Body of pancreas (tissue), 4 donors: ENCODE data around the gene KRTAP3-3. TPM values are rescaled to one million over a fixed set of nuclear protein-coding genes. Genes with fewer than 3 reads are reported as not detected.

ENCODE experiments used
- ATAC-seq: fragments of 150-250 bp; one replicate; pipeline ENCODE4 v1.9.1; 2016
- DNase-seq, 4 donors: peaks; one replicate each; pipeline ENCODE4 v3.0.0-alpha.2; 2019
- H3K27ac ChIP-seq, 4 donors: fragments of 200-600 bp; sonication (generic); 1 replicate in 3 of 4; 2 replicates in 1 of 4; pipeline versions ENCODE4 v1.5.1 to v1.6.1; 2016 to 2019; ENCODE audit warnings: mild to moderate bottlenecking in 1 of 4, mixed read lengths in 1 of 4, moderate library complexity in 1 of 4
- H3K27me3 ChIP-seq, 2 donors: fragments of 200-600 bp; sonication (generic); one replicate each; pipeline ENCODE4 v1.6.0; 2016; ENCODE audit warnings: mild to moderate bottlenecking in 1 of 2
- H3K36me3 ChIP-seq, 2 donors: fragments of 200-600 bp; sonication (generic); replicated peaks in 1 of 2; 2 replicates each; pipeline ENCODE4 v1.5.1; 2016; ENCODE audit warnings: low read depth in 2 of 2; ENCODE audit not compliant: insufficient read depth in 1 of 2
- H3K4me1 ChIP-seq: fragments of 200-600 bp; sonication (generic); one replicate; pipeline ENCODE4 v1.6.0; 2016
- H3K4me3 ChIP-seq, 2 donors: fragments of 200-600 bp; sonication (generic); 1 replicate in 1 of 2; 2 replicates in 1 of 2; pipeline ENCODE4 v1.5.1; 2016 to 2019
- H3K9me3 ChIP-seq, 3 donors: fragments of 200-600 bp; sonication (generic); 1 replicate in 2 of 3; 2 replicates in 1 of 3; pipeline ENCODE4 v1.5.1; 2016
- CTCF ChIP-seq, 7 experiments: fragments of 450-650 bp in 4 of 7; fragments of 200-600 bp in 3 of 7; sonication (generic) in 3 of 7; IDR thresholded peaks; one replicate each; pipeline ENCODE4 v1.5.1; 2016 to 2019; ENCODE audit warnings: antibody characterized with exemption in 7 of 7
- POLR2A ChIP-seq, 3 donors: fragments of 450-650 bp; IDR thresholded peaks; one replicate each; pipeline ENCODE4 v1.6.1; 2016; ENCODE audit warnings: antibody characterized with exemption in 3 of 3, mild to moderate bottlenecking in 2 of 3
- WGBS, 2 donors: methylation state at CpG; one replicate each; pipeline ENCODE4 v1.1.5; 2017; 5-methylcytosine and 5-hydroxymethylcytosine counted together
- intact Hi-C: fragments of 100-400 bp; cut with DNase I; formaldehyde crosslinking; loops from one replicate; pipeline ENCODE4 v1.15.1; 2023
- total RNA-seq, 2 donors: library from RNA; depleted of rRNA; stranded (reverse); fragments of >200 nt; gene quantifications; one replicate each; pipeline ENCODE4 v1.1.0, GENCODE V29; 2016

KRTAP3-3 gene
- total RNA-seq, 2 donors from 2014 or later: not detected

- H3K4me1 ChIP-seq: no peaks in the 10 kb centered on the region
- TF ChIP-seq CTCF (IDR thresholded peaks at IDR 0.05): no peak
- no peak for TF ChIP-seq POLR2A (IDR thresholded peaks at IDR 0.05)
- ATAC-seq: no peak
- H3K27me3 ChIP-seq: no peaks in the 10 kb centered on the region
- intact Hi-C loops: no loop called here
- 96% methylated on average over 3 of the region's 3 CpGs for WGBS, 2 donors
- no peak overlapping the region for H3K27ac ChIP-seq
- no peaks in the 10 kb centered on the region for H3K36me3 ChIP-seq
- no peaks in the 10 kb centered on the region for H3K9me3 ChIP-seq
- DNase-seq: no peak
- H3K4me3 ChIP-seq: no peak overlapping the region
Observed at GRCh38 chr17:41019415-41019814, 25.5 kb upstream of the KRTAP3-3 start.

- Histone ChIP-seq H3K27me3 (no peaks in the 10 kb centered on the region), H3K4me1 (no peaks in the 10 kb centered on the region), H3K36me3 (no peaks in the 10 kb centered on the region), H3K27ac (no peak overlapping the region), H3K9me3 (no peaks in the 10 kb centered on the region), H3K4me3 (no peak overlapping the region)
- TF ChIP-seq POLR2A (IDR thresholded peaks at IDR 0.05): no peak
- DNase-seq (no peak), ATAC-seq (no peak)
- intact Hi-C loops: no loop called here
- WGBS, 2 donors: 73 to 82% methylated on average over 3 of the region's 3 CpGs
Observed at GRCh38 chr17:41018541-41018940, 24.6 kb upstream of the KRTAP3-3 start.

- TF ChIP-seq POLR2A (IDR thresholded peaks at IDR 0.05): no peak
- TF ChIP-seq CTCF (IDR thresholded peaks at IDR 0.05): no peak
- WGBS, 2 donors: 63 to 67% methylated on average over 13 of the region's 13 CpGs
- Histone ChIP-seq H3K9me3 (no peaks in the 10 kb centered on the region), H3K27ac (no peak overlapping the region), H3K36me3 (no peaks in the 10 kb centered on the region), H3K4me1 (no peaks in the 10 kb centered on the region), H3K27me3 (no peaks in the 10 kb centered on the region), H3K4me3 (no peak overlapping the region)
- DNase-seq: no peak
- intact Hi-C loops: no loop called here
- ATAC-seq: no peak
Observed at GRCh38 chr17:41016578-41017215, 22.7 kb upstream of the KRTAP3-3 start.

- Histone ChIP-seq H3K27me3 (no peaks in the 10 kb centered on the region), H3K4me3 (no peak overlapping the region), H3K9me3 (no peaks in the 10 kb centered on the region), H3K4me1 (no peaks in the 10 kb centered on the region), H3K27ac (no peak overlapping the region), H3K36me3 (no peaks in the 10 kb centered on the region)
- intact Hi-C loops: no loop called here
- ATAC-seq (no peak), DNase-seq (no peak)
- no peak for TF ChIP-seq POLR2A (IDR thresholded peaks at IDR 0.05)
- no peak for TF ChIP-seq CTCF (IDR thresholded peaks at IDR 0.05)
- 56 to 67% methylated on average over 7 of the region's 7 CpGs for WGBS, 2 donors
Observed at GRCh38 chr17:41015454-41015853, 21.5 kb upstream of the KRTAP3-3 start.

- 5 to 31% methylated on average over 1 of the region's 1 CpG for WGBS, 2 donors
- TF ChIP-seq POLR2A (IDR thresholded peaks at IDR 0.05) (no peak), CTCF (IDR thresholded peaks at IDR 0.05) (no peak)
- intact Hi-C loops: no loop called here
Observed at GRCh38 chr17:41013606-41014005, 19.6 kb upstream of the KRTAP3-3 start.

More at GRCh38 chr17:41013606-41014005, 19.6 kb upstream of the KRTAP3-3 start:
- H3K4me3 ChIP-seq: no peak overlapping the region
- H3K36me3 ChIP-seq: no peaks in the 10 kb centered on the region
- no peak for ATAC-seq
- H3K9me3 ChIP-seq: no peaks in the 10 kb centered on the region
- no peaks in the 10 kb centered on the region for H3K4me1 ChIP-seq
- H3K27ac ChIP-seq: no peak overlapping the region
- no peak for DNase-seq
- H3K27me3 ChIP-seq: no peaks in the 10 kb centered on the region
